NCI-H2196 (cell line): ENCODE data around the gene FHIP1B.
A peak's percentile ranks its signal among the peaks of the same experiment; 100 is the strongest.
"Not testable (repeated sequence)": the region's sequence is repeated elsewhere in the genome, so short reads cannot be mapped to it uniquely, and the experiment has no call there.

Source experiments
- DNase-seq: peaks from one replicate; lab custom pipeline; 2025; ENCODE audit not compliant: unreplicated experiment; lab: John Stamatoyannopoulos, UW

FHIP1B gene

GRCh38 chr11:6234387-6235107 lies at the start of gene FHIP1B:
TSS of gene FHIP1B (minus strand) at chr11:6234636. CDS start at chr11:6224516, 10,120 bp downstream.
- DNase-seq = peak; percentile 99

GRCh38 chr11:6283453-6284023 lies 49.1 kb upstream of the FHIP1B start:
- no peak for DNase-seq

- DNase-seq = not testable (repeated sequence)
These were observed 46.4 kb upstream of the FHIP1B start for GRCh38 chr11:6280809-6281208.

- DNase-seq = no peak
These were observed 38.8 kb upstream of the FHIP1B start for GRCh38 chr11:6273188-6273587.

- no peak for DNase-seq
These were observed 37.2 kb upstream of the FHIP1B start for GRCh38 chr11:6271598-6271997.

- no peak for DNase-seq
These were observed 36.3 kb upstream of the FHIP1B start for GRCh38 chr11:6270584-6271246.

- no peak for DNase-seq
These were observed 35.6 kb upstream of the FHIP1B start for GRCh38 chr11:6269994-6270393.

GRCh38 chr11:6268820-6269219 lies 34.4 kb upstream of the FHIP1B start:
- no peak for DNase-seq

GRCh38 chr11:6263662-6264061 lies 29.2 kb upstream of the FHIP1B start:
- no peak for DNase-seq

GRCh38 chr11:6260207-6260726 lies 25.8 kb upstream of the FHIP1B start:
- DNase-seq = no peak

GRCh38 chr11:6258571-6259081 lies 24.2 kb upstream of the FHIP1B start:
- DNase-seq = no peak

- DNase-seq = no peak
These were observed 23.7 kb upstream of the FHIP1B start for GRCh38 chr11:6258141-6258540.

GRCh38 chr11:6253197-6253596 lies 18.8 kb upstream of the FHIP1B start:
- DNase-seq = no peak

GRCh38 chr11:6251990-6252473 lies 17.6 kb upstream of the FHIP1B start:
- peak; percentile 6 for DNase-seq

- peak; percentile 10 for DNase-seq
These were observed 16.8 kb upstream of the FHIP1B start for GRCh38 chr11:6251120-6251733.

GRCh38 chr11:6249770-6250555 lies 15.5 kb upstream of the FHIP1B start:
- peak; percentile 63 for DNase-seq

- DNase-seq = not testable (repeated sequence)
These were observed 14.5 kb upstream of the FHIP1B start for GRCh38 chr11:6248897-6249296.

- DNase-seq = no peak
These were observed 13.8 kb upstream of the FHIP1B start for GRCh38 chr11:6248248-6248647.

GRCh38 chr11:6245536-6245935 lies 11.1 kb upstream of the FHIP1B start:
- no peak for DNase-seq

GRCh38 chr11:6241316-6241715 lies 6.9 kb upstream of the FHIP1B start:
- DNase-seq = no peak
